ENCODE results near the gene EEF1A2.
"Not testable (repeated sequence)": the region's sequence is repeated elsewhere in the genome, so short reads cannot be mapped to it uniquely, and the experiment has no call there.

- TF ChIP-seq CTCF (IDR thresholded peaks at IDR 0.05; ENCODE audit: low read depth, low read length, poor library complexity, severe bottlenecking); EZH2phosphoT487 (IDR thresholded peaks at IDR 0.05; ENCODE audit: borderline replicate concordance, low read length): not testable (repeated sequence)
Measured at GRCh38 chr20:63479695-63480419, 19.0 kb downstream of the EEF1A2 start.
